ENCODE measurements around the gene UROC1. TPM values are rescaled to one million over a fixed set of nuclear protein-coding genes. Genes with fewer than 3 reads are reported as not detected.
"Not testable (repeated sequence)": the region's sequence is repeated elsewhere in the genome, so short reads cannot be mapped to it uniquely, and the experiment has no call there.

UROC1 gene
- total RNA-seq, 2 experiments from 2014 or later = not detected

GRCh38 chr3:126535636-126536035, 18.1 kb upstream of the UROC1 start:
- DNase-seq = no peak
- POLR2A ChIA-PET = no interaction called here
- peaks cover 12% of the 10 kb centered on the region for H3K27me3 Mint-ChIP-seq
- no peak overlapping the region for H3K27ac Mint-ChIP-seq
- intact Hi-C loops (cut with micrococcal nuclease) = no loop called here
- no peaks in the 10 kb centered on the region for H3K4me1 Mint-ChIP-seq (ENCODE audit: low read depth)
- no peaks in the 10 kb centered on the region for H3K36me3 Mint-ChIP-seq
- no peak overlapping the region for H3K4me3 Mint-ChIP-seq
- CTCF ChIA-PET = no interaction called here
- no peaks in the 10 kb centered on the region for H3K9me3 Mint-ChIP-seq

- H3K27me3 Mint-ChIP-seq; intact Hi-C loops (cut with micrococcal nuclease); POLR2A ChIA-PET; DNase-seq; H3K4me3 Mint-ChIP-seq; H3K27ac Mint-ChIP-seq; H3K36me3 Mint-ChIP-seq; H3K9me3 Mint-ChIP-seq; H3K4me1 Mint-ChIP-seq (ENCODE audit: low read depth): not testable (repeated sequence)
- CTCF ChIA-PET = interaction anchor here (0.6 kb wide), 1 partner anchor 11 kb away, joined by 4 read pairs; no protein-coding TSS in a partner anchor
These were observed 17.1 kb upstream of the UROC1 start for GRCh38 chr3:126534716-126535115.

GRCh38 chr3:126533506-126533905, 15.9 kb upstream of the UROC1 start:
- Mint-ChIP-seq H3K27me3 (peaks cover 9% of the 10 kb centered on the region), H3K9me3 (no peaks in the 10 kb centered on the region), H3K27ac (no peak overlapping the region), H3K4me1 (ENCODE audit: low read depth) (no peaks in the 10 kb centered on the region), H3K4me3 (no peak overlapping the region), H3K36me3 (no peaks in the 10 kb centered on the region)
- intact Hi-C loops (cut with micrococcal nuclease) = no loop called here
- ChIA-PET POLR2A (no interaction called here), CTCF (interaction anchor here (1.3 kb wide), 1 partner anchor 11 kb away, joined by 6 read pairs; no protein-coding TSS in a partner anchor)
- no peak for DNase-seq

- Mint-ChIP-seq H3K36me3 (no peaks in the 10 kb centered on the region), H3K27me3 (peaks cover 7% of the 10 kb centered on the region), H3K4me1 (ENCODE audit: low read depth) (no peaks in the 10 kb centered on the region), H3K4me3 (no peak overlapping the region), H3K27ac (no peak overlapping the region), H3K9me3 (no peaks in the 10 kb centered on the region)
- ChIA-PET POLR2A (no interaction called here), CTCF (interaction anchor here (0.6 to 1.4 kb wide), 2 partner anchors 8 to 24 kb away, joined by 3 to 4 read pairs; no protein-coding TSS in a partner anchor)
- intact Hi-C loops (cut with micrococcal nuclease) = no loop called here
- no peak for DNase-seq
These were observed 13.4 kb upstream of the UROC1 start for GRCh38 chr3:126531051-126531330.

- DNase-seq = no peak
- Mint-ChIP-seq H3K4me1 (ENCODE audit: low read depth) (no peaks in the 10 kb centered on the region), H3K4me3 (no peak overlapping the region), H3K27me3 (peaks cover 6% of the 10 kb centered on the region), H3K27ac (no peak overlapping the region), H3K9me3 (no peaks in the 10 kb centered on the region), H3K36me3 (no peaks in the 10 kb centered on the region)
- intact Hi-C loops (cut with micrococcal nuclease) = no loop called here
- ChIA-PET POLR2A (no interaction called here), CTCF (interaction anchor here (0.6 to 1.4 kb wide), 2 partner anchors 8 to 23 kb away, joined by 3 to 4 read pairs; no protein-coding TSS in a partner anchor)
These were observed 12.8 kb upstream of the UROC1 start for GRCh38 chr3:126530171-126531050.

- H3K27me3 Mint-ChIP-seq = peaks cover 10% of the 10 kb centered on the region
- no peaks in the 10 kb centered on the region for H3K9me3 Mint-ChIP-seq
- H3K27ac Mint-ChIP-seq = no peak overlapping the region
These were observed 12.1 kb upstream of the UROC1 start for GRCh38 chr3:126529585-126530170.

GRCh38 chr3:126528800-126529541, 11.4 kb upstream of the UROC1 start:
- no peaks in the 10 kb centered on the region for H3K9me3 Mint-ChIP-seq
- H3K27ac Mint-ChIP-seq = no peak overlapping the region

More at GRCh38 chr3:126529585-126530170, 12.1 kb upstream of the UROC1 start:
- intact Hi-C loops (cut with micrococcal nuclease) = no loop called here
- no peak overlapping the region for H3K4me3 Mint-ChIP-seq
- no peak for DNase-seq
- no peaks in the 10 kb centered on the region for H3K4me1 Mint-ChIP-seq (ENCODE audit: low read depth)
- ChIA-PET POLR2A (no interaction called here), CTCF (no interaction called here)
- H3K36me3 Mint-ChIP-seq = no peaks in the 10 kb centered on the region

GRCh38 chr3:126528419-126528799, 10.8 kb upstream of the UROC1 start:
- POLR2A ChIA-PET = no interaction called here
- intact Hi-C loops (cut with micrococcal nuclease) = no loop called here
- Mint-ChIP-seq H3K4me1 (ENCODE audit: low read depth) (no peaks in the 10 kb centered on the region), H3K27me3 (peaks cover 9% of the 10 kb centered on the region), H3K9me3 (no peaks in the 10 kb centered on the region), H3K36me3 (no peaks in the 10 kb centered on the region), H3K27ac (no peak overlapping the region), H3K4me3 (no peak overlapping the region)
- DNase-seq = no peak
- CTCF ChIA-PET = no interaction called here

More at GRCh38 chr3:126528800-126529541, 11.4 kb upstream of the UROC1 start:
- H3K27me3 Mint-ChIP-seq = peaks cover 8% of the 10 kb centered on the region
- H3K4me1 Mint-ChIP-seq (ENCODE audit: low read depth) = no peaks in the 10 kb centered on the region
- no peaks in the 10 kb centered on the region for H3K36me3 Mint-ChIP-seq
- no peak for DNase-seq
- H3K4me3 Mint-ChIP-seq = no peak overlapping the region
- ChIA-PET CTCF (no interaction called here), POLR2A (no interaction called here)
- intact Hi-C loops (cut with micrococcal nuclease) = no loop called here

- no peak overlapping the region for H3K4me3 Mint-ChIP-seq
- CTCF ChIA-PET = no interaction called here
- peaks cover 15% of the 10 kb centered on the region for H3K27me3 Mint-ChIP-seq
- H3K9me3 Mint-ChIP-seq = no peaks in the 10 kb centered on the region
- no peaks in the 10 kb centered on the region for H3K4me1 Mint-ChIP-seq (ENCODE audit: low read depth)
- H3K36me3 Mint-ChIP-seq = no peaks in the 10 kb centered on the region
- POLR2A ChIA-PET = no interaction called here
- no peak overlapping the region for H3K27ac Mint-ChIP-seq
- intact Hi-C loops (cut with micrococcal nuclease) = no loop called here
- DNase-seq = no peak
These were observed 10.1 kb upstream of the UROC1 start for GRCh38 chr3:126527455-126528211.

GRCh38 chr3:126527006-126527405, 9.4 kb upstream of the UROC1 start:
- no peak overlapping the region for H3K27ac Mint-ChIP-seq
- no peaks in the 10 kb centered on the region for H3K36me3 Mint-ChIP-seq
- no peaks in the 10 kb centered on the region for H3K9me3 Mint-ChIP-seq
- ChIA-PET POLR2A (no interaction called here), CTCF (no interaction called here)
- intact Hi-C loops (cut with micrococcal nuclease) = no loop called here
- no peaks in the 10 kb centered on the region for H3K4me1 Mint-ChIP-seq (ENCODE audit: low read depth)
- H3K27me3 Mint-ChIP-seq = peaks cover 15% of the 10 kb centered on the region
- H3K4me3 Mint-ChIP-seq = no peak overlapping the region
- DNase-seq = no peak

- no peaks in the 10 kb centered on the region for H3K36me3 Mint-ChIP-seq
- CTCF ChIA-PET = no interaction called here
- H3K4me3 Mint-ChIP-seq = no peak overlapping the region
- intact Hi-C loops (cut with micrococcal nuclease) = no loop called here
- H3K27ac Mint-ChIP-seq = no peak overlapping the region
- peaks cover 15% of the 10 kb centered on the region for H3K27me3 Mint-ChIP-seq
- POLR2A ChIA-PET = no interaction called here
- DNase-seq = no peak
- no peaks in the 10 kb centered on the region for H3K4me1 Mint-ChIP-seq (ENCODE audit: low read depth)
- H3K9me3 Mint-ChIP-seq = no peaks in the 10 kb centered on the region
These were observed 9.1 kb upstream of the UROC1 start for GRCh38 chr3:126526668-126527005.
